HuH-7.5 (cell line): Measurements from ENCODE around the gene NMUR1.
"Not testable (repeated sequence)": the region's sequence is repeated elsewhere in the genome, so short reads cannot be mapped to it uniquely, and the experiment has no call there.

Experiments
- DNase-seq: peaks from one replicate; pipeline ENCODE4 v3.0.0; 2011; ENCODE audit warnings: low spot score

Gene NMUR1, protein sequence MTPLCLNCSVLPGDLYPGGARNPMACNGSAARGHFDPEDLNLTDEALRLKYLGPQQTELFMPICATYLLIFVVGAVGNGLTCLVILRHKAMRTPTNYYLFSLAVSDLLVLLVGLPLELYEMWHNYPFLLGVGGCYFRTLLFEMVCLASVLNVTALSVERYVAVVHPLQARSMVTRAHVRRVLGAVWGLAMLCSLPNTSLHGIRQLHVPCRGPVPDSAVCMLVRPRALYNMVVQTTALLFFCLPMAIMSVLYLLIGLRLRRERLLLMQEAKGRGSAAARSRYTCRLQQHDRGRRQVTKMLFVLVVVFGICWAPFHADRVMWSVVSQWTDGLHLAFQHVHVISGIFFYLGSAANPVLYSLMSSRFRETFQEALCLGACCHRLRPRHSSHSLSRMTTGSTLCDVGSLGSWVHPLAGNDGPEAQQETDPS

DNA sequence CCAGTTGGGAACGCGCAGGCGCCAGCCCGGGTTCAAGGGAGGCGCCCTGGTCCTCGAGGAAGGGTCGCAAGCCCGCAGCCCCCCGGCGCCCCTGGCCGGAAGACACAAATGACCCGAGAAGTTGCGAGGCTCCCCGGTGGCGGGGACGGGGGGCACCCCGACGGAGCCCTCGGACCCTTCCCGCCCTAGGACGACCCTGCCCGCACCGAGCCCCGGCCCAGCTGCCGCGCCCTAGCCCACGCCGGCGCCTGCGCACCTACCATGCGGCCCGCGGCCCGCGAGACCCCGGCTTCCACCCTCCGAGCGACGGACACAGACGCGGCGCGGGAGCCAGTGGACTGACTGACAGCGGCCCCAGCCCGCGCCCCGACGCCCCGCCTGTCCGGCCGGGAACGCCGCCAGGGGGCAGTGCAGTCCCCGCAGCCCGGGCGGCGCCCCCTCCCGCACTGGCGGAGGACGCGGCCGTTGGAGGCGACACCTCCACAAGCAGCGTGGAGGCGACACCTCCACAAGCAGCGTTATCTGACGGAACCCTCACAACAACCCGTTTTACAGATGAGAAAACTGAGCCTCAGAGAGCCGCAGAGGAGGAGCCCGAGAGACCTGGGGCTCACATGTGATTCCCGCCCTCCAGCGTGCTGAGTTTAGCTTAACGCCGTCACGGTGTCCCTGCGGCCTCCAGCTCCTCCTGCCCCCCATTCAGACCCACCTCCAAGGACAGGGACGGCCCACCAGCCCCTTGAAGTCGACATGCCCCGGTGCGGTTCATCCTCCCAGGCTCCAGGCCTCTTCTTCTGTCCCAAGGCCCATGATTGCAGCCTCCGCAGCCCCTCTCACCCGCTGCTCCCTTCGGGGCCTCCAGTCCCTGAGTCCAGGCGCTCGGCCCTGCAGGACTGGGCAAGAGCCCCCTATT is at the start of gene NMUR1:
TSS of gene NMUR1 (minus strand) at position 347 of the 913 bp plus-strand sequence. CDS start at position 263, 84 bp downstream.
- DNase-seq = peak; percentile 62

DNA sequence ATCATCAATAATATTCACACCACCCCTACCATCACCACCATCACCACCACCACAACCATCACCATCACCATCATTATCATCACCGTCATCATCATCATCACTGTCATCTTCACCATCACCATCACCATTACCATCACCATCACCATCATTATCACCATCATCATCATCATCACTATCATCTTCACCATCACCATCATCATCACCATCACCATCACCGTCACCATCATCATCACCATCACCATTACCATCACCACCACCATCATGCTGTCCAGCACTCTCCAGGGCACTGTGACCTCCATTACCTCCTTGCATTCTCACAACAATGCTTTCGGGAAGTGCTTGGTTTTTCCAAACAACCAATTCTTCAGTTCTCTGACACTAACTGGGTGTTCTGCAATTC is 49.3 kb upstream of the NMUR1 start:
- DNase-seq = no peak

DNA sequence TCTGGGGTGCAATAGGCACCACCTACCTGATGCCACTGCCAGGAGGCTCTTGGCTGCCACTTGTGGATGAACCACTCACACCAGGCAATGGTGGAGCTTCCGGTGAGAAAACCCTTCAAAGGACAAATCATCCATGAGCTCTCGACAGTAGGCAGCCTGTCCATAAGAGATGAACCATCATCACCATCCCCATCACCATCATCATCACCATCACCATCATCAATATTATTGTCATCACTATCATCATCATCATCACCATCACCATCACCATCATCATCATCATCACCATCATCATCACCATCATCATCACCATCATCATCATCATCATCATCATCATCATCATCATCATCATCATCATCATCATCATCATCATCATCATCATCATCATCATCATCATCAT is 48.4 kb upstream of the NMUR1 start:
- DNase-seq = not testable (repeated sequence)

DNA sequence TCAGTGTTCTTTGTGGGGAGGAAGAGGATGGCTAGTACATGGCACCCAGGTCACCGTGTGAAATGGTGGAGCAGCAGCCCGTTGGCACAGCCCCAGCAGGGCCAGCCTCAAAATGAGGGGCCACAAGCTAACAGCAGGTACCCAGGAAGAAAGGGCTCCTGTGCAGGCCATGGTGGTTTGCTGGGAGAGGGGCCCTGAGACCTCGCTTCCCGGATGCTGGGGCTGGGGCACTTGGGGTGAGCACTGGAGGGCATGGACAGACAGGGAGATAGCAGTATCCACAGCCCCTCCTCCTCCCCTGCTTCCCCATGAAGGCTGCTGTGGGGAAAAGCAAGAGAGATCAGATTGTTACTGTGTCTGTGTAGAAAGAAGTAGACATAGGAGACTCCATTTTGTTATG is 46.2 kb upstream of the NMUR1 start:
- DNase-seq = no peak

DNA sequence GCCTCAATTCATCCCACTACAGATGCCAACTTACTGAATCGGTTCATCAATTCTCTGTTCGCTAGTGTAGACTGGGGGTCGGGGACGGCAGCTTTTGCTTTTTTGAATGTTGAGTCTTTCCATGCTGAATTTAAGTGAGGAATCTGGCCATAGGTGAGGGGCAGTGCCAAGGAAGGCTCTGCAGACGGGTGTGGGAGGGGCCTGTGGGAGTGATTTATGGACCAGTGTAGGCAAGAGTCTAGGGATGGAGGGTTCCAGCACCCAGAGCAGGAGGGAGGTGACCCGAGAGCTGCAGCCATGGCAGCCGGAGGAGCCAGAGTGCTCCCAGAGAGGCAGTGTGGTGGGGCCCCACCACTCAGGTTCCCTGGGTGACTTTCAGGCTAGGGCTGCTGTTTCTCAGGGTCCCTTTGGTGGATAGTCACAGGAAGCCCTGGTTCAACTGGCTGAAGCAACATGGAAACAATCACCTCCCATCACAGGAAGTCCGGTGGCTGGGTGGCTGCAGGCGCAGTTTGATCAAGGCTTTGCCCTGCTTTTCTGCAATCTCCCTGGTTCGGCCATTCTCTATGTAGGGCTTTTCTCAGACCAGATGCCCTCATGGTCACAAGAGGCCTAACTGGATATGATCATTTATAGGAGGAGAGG is 45.5 kb upstream of the NMUR1 start:
- DNase-seq = no peak

DNA sequence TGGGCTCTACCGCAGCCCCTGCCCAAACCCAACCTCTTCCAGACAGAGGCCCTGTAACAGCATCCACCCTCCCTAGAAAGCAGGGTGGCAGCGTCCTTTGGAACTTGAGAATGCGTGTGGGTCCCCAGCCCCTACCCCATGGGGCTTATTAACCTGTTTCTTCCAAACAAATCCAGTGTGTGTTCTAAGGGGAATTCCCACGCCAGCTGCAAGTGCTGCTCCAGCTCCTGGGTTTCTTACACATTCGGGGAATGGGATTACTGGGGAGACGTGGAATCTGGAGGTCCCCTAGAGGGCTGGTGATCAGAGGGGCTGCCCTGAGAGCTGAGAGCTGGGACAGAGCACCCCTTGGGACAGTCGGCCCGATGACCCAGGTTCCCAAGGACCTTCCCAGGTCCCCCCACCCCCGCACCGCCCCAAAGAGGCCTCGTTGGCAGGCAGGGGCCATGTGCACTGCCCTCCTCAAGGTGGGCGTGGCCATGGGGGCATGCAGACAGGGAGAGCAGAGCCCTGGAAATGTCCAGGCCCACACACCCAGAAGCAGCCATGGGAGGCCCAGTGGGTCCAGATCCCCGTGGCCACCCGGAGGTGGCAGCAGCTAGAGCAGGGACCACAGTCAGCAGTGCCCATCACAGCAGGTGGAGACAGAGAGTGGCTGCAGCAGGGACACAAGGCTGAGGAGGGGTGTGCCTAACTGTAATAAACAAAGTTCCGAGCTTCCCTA is 43.6 kb upstream of the NMUR1 start:
- no peak for DNase-seq

DNA sequence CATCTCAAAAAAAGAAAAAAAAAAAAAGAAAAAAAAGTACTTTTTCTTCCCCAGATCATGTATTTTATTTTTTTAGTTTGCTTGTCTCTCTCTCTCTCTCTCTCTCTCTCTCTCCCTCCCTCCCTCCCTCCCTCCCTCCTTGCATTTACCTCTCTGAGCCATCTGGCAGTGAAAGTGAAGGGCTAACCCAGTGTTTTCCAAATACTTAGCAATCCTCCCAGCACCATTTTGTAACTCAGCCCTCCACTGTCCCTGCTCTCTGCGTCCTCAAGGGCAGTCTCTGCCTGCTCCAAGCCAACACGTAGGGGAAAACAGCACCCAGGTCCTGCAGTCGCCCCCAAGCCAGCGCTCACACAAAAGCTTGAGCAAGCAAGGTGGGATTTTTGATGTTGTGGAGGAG is 42.9 kb upstream of the NMUR1 start:
- DNase-seq = no peak

DNA sequence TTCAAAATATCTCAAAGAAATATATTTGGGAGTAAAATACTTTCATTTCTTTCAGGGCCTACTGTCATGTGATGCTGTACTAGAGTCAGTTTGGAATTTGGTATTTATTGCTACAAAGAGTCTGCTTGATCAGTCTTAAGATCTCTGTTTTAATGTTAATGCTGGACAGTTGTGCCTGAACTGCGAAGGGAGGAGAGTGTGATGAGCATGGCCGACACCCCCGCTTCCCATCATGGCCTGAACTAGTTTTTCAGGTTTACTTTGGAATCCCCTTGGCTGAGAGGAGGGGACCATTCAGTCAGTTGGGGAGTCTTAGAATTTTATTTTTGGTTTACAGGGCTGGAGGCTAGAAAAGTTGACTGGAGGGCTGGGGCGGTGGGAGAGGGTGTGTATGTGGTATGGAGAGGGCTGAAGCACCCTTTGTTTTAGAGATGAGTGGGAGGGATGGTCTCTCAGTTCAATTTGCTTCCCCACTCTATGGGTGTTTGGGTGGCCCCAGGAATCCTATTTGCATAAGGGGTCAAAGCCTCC is 41.5 kb upstream of the NMUR1 start:
- no peak for DNase-seq

DNA sequence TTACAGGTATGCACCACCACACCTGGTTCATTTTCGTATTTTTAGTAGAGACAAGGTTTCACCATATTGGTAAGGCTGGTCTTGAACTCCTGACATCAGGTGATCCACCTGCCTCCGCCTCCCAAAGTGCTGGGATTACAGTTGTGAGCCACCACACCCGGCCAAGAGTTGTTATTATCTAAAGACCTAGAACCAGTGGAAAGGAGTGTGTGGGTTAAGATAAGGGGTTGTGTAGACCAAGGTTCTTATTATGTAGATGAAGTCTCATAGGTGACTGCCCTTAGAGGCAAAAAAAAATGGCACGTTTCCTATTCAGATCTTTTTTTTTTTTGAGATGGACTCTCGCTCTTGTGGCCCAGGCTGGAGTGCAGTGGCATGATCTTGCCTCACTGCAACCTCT is 40.7 kb upstream of the NMUR1 start:
- not testable (repeated sequence) for DNase-seq

DNA sequence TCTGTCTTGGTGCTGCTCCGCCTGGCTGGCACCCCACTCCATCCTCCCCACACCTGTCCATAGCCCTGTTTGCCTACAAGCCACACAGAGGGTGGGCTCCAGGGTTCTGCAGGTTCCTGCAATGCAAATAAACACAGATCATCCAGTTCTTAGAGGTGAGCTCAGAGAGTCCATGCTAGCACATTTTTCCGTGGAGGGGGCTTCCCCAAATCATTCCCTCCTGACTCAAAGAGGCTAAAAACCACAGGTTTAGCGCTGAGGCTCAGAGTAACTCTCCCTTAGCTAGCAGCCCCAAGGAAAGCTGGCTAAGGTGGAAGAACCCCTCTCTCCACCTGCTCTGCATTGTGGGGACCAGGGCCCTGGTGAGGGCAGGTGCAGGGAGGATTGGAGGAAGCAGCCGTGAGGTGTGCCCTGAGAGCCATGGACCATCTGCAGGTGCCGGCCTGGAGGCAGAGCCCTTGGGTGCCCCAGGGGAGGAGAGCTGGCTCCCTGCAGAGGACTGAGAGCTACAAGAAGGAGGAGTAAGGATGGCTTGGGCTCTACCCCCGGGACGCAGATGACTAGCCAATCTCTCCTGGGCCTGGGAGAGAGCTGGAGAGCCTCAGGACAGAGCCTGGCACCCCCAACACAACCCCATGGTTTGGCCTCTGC is 38.7 kb upstream of the NMUR1 start:
- DNase-seq = no peak

DNA sequence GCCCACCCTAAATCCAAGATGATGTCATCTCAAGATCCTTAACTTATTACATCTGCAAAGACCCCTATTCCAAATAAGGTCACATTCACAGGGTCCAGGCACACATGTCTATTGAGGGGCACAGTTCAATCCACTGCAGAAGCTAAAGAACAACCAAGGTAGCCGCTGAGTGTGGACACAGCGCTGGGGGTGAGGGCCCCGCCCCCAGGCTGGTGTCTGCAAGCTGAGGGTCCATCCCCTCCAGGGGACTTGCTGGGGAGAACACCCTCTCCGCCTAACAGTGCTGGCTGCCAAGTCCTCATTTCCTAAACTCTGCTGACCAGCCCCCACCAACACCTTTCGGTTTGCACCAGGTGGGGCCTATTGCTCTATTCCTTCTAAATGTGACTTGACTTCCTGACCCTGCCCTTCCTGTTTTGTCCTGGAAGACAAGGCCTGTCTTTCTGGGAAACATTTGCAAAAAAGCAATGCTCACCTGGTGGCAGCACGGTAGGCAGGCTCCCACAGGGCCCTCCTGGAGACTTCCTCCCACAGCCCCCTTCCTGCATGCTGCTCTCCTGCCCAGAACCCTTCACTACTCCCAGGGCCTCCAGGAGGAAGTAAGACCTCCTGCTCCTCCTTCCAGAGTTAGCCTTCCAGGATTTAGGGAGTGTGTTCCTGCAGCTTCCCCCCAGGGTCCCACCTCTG is 38.0 kb upstream of the NMUR1 start:
- DNase-seq = no peak

DNA sequence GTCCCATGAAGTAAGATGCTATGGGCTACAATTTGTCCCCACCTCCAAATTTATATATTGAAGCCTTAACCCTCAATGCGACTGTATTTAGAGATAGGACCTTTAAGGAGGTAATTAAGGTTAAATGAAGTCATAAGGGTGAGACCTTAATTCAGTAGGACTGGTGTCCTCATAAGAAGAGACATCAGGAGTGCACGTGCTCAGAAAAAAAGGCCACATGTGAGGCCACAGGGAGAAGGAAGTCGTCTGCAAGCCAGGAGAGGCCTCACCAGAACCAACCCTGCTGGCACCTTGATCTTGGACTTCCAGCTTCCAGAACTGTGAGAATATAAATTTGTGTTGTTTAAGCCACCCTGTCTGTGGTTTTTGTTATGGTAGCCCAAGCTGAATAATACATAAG is 36.9 kb upstream of the NMUR1 start:
- no peak for DNase-seq

DNA sequence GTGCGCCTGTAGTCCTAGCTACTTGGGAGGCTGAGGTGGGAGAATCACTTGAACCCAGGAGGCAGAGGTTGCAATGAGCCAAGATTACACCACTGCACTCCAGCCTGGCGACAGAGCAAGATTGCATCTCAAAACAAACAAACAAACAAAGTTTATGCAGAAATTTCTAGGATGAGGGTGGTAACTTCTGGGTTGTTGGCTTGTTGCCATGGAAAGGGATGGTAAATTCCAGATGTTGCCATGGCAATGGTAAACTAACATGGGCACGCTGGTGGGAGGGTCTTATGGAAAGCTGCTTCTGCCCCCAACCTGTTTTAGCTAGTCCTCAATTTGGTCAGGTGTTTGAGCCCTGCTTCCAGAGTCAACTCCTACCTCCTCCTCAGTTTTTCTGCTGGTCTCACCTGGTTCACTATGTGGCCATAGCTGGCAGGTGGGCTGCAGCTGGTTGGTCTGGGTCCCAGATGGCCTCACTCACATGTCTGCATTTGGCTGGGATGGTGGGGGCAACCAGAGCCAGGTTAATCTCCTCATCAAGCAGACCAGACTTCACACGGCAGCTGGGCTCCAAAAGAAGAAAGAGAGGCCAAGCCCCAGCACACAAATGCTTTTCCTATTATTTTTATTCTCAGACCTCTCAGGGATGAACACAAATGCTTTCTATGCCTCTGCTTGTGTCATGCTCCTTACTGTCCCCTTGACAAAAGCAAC is 35.8 kb upstream of the NMUR1 start:
- no peak for DNase-seq

DNA sequence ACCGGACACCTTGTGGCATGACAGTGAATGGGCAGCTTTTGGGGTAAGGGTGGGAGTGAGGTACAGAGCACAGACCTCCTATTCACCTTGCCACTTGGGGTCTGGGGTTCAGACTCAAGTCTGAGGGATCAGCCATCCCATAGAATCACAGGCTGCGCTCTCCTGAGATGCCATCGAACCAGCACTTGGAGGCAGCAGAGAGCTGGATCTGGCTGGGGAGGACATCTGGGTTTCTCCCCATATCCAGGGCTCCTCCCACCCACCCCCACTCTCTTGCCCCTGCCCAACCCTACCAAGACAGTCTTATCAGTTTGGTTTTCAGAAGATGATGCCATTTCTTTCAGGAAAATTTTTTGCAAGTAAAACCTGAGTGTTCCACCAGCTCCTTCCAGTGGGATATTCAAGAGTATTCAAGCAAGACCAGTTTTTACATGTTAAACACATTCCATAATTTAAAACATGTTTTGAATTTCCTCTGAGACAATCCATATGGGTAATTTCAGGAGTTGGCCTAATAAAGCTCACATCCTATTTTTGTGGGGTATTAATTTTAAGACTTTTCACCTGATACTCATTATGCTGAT is 33.2 kb upstream of the NMUR1 start:
- peak; percentile 36 for DNase-seq

DNA sequence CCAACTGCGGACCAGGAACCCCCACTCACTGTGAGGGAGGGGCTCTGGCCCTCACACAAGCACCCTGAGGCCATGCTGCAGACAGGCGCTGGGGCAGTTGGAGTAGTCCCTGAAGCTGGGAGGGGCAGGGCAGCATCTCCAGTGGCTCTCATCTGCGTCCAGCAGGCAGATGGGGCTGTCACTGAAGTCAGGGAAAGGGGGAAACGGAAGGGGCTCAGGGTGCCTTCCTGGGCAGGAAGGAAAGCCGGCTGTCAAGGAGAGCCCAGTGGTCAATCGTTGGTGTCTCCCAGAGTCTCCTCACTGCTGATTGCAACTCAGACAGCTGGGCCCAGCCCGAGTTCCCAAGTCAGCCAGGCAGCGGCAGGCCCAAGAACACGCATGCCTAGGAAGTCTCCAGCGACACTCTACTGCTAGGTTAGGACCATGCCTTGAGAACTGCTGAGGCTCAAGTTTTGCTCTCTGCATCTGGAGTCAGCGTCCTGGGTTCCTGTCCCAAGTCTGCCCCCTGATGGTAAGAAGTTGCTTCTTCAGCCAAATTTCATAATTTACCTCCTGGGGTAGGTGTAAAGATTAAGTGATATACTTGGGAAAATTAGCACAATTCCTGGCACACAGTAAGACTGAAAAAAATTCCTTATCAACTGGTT is 27.4 kb upstream of the NMUR1 start:
- DNase-seq = peak; percentile 65

DNA sequence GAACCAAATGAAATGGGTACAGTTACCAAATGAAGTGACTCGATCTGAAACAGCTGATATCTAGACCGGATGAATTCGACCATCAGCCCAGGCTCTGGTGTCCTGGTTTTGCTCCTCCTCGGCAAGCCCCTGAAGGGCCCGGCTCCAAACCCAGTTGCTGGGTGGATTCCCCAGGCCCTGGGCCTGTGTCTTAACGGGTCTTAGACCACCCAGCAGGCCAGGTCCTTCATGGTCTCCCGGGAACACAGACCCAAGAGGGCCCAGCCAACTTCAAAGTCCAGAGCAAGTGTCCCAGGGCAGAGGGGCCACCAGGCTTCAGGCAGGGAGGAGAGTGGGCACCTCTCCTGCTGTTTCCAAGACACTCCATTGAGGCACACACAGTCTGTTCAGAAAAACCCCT is 26.7 kb upstream of the NMUR1 start:
- no peak for DNase-seq

DNA sequence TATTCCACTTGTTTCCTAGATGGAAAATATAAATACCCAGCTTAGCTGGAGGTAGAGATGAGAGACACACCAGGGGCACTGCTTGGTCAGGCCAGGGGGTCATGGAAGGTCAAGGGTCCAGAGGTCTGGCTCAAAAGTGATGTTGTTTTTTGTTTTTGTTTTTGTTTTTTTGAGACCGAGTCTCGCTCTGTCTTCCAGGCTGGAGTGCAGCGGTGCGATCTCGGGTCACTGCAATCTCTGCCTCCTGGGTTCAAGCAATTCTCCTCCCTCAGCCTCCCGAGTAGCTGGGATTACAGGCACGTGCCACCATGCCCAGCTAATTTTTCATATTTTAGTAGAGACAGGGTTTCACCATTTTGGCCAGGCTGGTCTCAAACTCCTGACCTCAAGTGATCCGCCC is 26.3 kb upstream of the NMUR1 start:
- not testable (repeated sequence) for DNase-seq

DNA sequence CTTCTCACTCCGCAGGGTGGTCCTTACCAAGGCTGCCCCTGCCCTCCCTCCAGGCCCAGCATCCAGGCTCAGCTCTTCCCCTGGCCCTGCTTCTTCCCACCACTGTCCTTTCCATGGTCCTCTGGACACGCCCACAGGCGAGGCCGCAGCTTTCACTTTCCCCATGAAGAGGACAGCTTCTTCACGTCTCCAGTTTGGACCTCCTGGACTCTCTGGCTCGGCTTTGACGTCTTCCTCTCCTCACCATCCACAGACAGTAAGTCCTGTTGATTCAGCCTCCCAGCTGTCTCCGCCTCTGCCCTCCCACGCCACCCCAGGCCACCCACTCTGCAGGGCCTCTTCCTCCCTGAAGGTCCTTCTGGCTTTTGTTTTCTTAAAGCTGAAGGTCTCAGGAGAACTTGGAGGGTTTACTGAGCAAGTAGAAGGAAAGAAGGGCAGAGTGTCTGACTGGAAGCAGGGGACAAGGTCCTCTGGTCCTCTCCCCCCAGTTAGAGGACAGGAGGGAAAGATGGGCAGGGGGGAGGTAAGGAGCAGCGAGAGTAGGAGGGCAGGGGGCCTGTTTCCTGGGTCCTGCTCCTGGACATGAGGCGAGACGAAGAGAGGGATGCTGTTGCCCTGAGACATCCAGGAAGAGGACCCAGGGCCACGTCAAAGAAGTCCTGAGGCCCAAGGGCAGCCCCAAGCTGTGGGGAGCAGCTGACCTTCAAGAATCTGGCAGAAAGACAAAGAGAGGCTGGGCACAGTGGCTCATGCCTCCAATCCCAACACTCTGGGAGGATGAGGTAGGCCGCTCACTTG is 24.7 kb upstream of the NMUR1 start:
- no peak for DNase-seq
